Measurements from ENCODE around the gene AKAP12. TPM values are rescaled to one million over a fixed set of nuclear protein-coding genes. Genes with fewer than 3 reads are reported as not detected.

The AKAP12 gene
- total RNA-seq, 2 donors from 2014 or later: 4.7 TPM; not detected in 1

DNA sequence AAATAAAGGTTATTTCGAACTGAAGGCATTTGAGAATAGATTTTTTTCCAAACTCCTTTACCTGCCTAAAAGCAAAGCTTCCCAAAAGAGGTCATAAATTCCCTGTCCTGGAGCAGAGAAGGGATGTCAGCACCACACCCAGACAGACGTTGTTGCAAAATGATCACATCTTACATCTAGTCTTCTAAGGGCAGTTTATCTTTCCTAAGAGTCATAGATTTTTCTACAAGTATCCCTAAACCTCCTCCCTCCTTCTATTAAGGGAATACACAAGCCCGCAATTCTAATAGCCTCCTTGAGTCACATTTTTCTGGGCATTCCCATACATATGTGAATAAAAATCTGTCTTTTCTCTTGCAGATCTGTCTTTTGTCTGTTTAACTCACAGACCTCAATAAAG lies 20.6 kb upstream of the AKAP12 start:
- ATAC-seq (no peak), DNase-seq (ENCODE audit: low spot score) (no peak)
- Mint-ChIP-seq H3K4me1 (ENCODE audit: low read depth in 2 of 2) (no peaks in the 10 kb centered on the region), H3K36me3 (no peaks in the 10 kb centered on the region), H3K9me3 (no peaks in the 10 kb centered on the region), H3K27ac (no peak overlapping the region), H3K4me3 (no peak overlapping the region), H3K27me3 (peaks cover 3 to 15% of the 10 kb centered on the region in 2 donors)

DNA sequence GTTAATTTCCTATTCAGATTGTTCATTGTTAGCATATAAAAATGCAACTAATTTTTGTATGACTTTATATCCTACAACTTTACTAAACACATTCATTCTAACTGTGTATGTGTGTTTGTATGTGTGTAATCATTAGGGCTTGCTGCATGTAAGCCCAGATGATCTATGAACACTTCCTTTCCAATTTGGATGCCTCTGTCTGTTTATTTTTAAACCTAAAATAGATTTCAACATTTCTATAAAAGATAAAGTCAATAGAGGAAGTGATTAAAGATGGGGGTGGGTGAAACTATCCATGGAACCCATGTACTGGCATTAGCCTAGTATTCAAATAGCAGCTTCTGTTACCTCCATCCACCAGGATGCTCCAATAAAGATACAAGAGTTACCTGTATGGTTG lies 15.7 kb upstream of the AKAP12 start:
- no peaks in the 10 kb centered on the region for H3K36me3 Mint-ChIP-seq
- H3K27ac Mint-ChIP-seq: no peak overlapping the region
- H3K9me3 Mint-ChIP-seq: no peaks in the 10 kb centered on the region
- no peaks in the 10 kb centered on the region for H3K4me1 Mint-ChIP-seq (ENCODE audit: low read depth in 2 of 2)
- peaks cover 0 to 3% of the 10 kb centered on the region in 2 donors for H3K27me3 Mint-ChIP-seq
- ATAC-seq (no peak), DNase-seq (ENCODE audit: low spot score) (no peak)
- no peak overlapping the region for H3K4me3 Mint-ChIP-seq

DNA sequence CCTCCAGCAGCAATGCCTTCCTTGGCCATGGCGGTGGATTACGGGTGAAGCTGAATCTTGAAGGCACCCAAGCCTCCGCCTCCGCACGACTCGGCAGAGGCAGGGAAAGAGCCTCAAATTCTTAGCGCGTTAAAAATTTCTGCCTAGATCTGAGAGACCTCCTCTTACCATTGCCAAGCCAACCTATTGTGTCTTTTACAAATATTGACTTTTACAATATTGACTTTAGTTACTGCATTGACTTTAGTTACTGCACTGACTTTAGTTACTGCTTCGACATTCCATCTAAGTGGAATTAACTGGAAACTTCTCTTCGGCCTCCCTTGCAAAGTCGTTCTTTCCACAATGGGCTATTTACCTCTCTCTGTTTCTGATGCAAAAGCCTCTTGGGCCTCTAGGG lies 13.8 kb upstream of the AKAP12 start:
- peaks cover 0 to 4% of the 10 kb centered on the region in 2 donors for H3K4me1 Mint-ChIP-seq (ENCODE audit: low read depth in 2 of 2)
- no peak overlapping the region for H3K27ac Mint-ChIP-seq
- DNase-seq (ENCODE audit: low spot score) (no peak), ATAC-seq (no peak)
- H3K27me3 Mint-ChIP-seq: peaks cover 0 to 3% of the 10 kb centered on the region in 2 donors
- no peaks in the 10 kb centered on the region for H3K9me3 Mint-ChIP-seq
- H3K36me3 Mint-ChIP-seq: no peaks in the 10 kb centered on the region
- no peak overlapping the region for H3K4me3 Mint-ChIP-seq

DNA sequence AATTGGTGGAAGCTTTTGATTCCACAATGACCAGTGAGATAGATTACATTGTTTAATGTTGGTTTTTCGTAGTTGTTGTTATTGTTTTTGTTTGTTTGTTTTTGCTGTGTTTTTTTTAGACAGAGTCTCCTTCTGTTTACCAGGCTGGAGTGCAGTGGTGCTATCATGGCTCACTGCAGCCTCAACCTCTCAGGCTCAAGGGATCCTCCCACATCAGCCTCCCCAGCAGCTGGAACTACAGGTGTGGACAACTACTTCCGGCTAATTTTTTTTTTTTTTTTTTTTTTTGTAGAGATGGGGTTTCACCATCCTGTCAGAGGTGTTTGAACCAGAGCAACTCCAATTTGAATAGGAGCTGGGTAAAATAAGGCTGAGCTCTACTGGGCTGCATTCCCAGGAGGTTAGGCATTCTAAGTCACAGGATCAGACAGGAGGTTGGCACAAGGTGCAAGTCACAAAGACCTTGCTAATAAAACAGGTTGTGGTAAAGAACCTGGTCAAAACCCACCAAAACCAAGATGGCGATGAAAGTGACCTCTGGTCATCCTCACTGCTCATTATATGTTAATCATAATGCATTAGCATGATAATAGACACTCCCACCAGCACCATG lies 10.9 kb upstream of the AKAP12 start:
- H3K9me3 Mint-ChIP-seq: no peaks in the 10 kb centered on the region
- no peak overlapping the region for H3K27ac Mint-ChIP-seq
- H3K4me1 Mint-ChIP-seq (ENCODE audit: low read depth in 2 of 2): peaks cover 0 to 4% of the 10 kb centered on the region in 2 donors
- H3K27me3 Mint-ChIP-seq: peaks cover 6 to 11% of the 10 kb centered on the region in 2 donors
- DNase-seq (ENCODE audit: low spot score) (no peak), ATAC-seq (no peak)
- no peaks in the 10 kb centered on the region for H3K36me3 Mint-ChIP-seq
- no peak overlapping the region for H3K4me3 Mint-ChIP-seq

DNA sequence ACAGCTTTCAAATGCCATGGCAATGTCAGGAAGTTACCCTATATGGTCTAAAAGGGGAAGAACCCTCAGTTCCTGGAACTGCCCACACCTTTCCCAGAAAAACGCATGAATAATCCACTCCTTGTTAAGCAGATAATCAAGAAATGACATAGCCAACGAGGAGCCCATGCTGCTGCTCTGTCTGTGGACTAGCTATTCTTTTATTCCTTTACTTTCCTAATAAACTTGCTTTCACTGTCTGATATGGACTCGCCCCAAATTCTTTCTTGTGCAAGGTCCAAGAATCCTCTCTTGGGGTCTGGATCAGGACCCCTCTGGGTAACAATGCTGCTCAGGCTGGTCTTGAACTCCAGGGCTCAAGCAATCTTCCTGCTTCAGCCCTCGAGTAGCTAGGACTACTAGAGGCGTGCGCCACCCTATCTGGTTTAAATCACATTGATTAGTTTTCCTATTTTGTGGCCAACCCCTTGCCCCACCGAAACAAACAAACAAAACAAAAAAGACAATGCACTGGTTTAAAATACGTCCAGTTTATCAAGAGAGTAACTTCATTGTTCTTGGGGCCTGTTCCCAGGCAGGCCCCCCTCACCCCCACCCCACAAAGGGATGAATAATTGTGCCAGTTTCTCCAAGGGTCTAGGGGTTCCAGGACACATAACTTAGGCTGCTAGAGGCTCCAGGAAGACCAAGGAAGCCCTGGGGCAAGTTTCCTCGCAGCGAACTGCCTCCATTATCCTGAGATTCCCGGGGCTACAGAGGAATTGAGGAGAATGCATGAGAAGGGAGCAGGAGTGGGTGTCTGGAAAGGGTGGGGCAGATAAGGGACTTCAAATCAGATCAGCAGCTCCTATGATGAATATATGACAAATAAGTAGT lies 10.1 kb upstream of the AKAP12 start:
- Mint-ChIP-seq H3K36me3 (no peaks in the 10 kb centered on the region), H3K9me3 (no peaks in the 10 kb centered on the region), H3K4me1 (ENCODE audit: low read depth in 2 of 2) (peaks cover 0 to 4% of the 10 kb centered on the region in 2 donors), H3K4me3 (no peak overlapping the region), H3K27me3 (peaks cover 6 to 16% of the 10 kb centered on the region in 2 donors), H3K27ac (no peak overlapping the region)
- ATAC-seq (peak in 1 of 2 donors; percentile 70), DNase-seq (ENCODE audit: low spot score) (no peak)

DNA sequence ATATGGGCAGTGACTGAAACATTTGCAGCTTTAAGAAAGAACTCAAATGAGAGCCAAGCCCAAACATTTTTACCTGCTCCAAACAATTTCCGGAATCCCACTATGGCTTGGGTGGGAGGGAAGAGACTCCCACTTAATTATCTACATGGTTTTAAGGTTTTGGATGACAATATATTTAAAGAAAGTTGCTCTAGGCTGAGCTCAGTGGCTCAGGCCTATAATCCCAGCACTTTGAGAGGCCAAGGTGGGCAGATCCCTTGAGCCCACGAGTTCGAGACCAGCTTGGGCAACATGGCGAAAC lies 9.5 kb upstream of the AKAP12 start:
- Mint-ChIP-seq H3K4me1 (ENCODE audit: low read depth in 2 of 2) (peaks cover 0 to 4% of the 10 kb centered on the region in 2 donors), H3K27me3 (peaks cover 3 to 16% of the 10 kb centered on the region in 2 donors), H3K4me3 (no peak overlapping the region), H3K36me3 (no peaks in the 10 kb centered on the region), H3K27ac (no peak overlapping the region), H3K9me3 (no peaks in the 10 kb centered on the region)
- DNase-seq (ENCODE audit: low spot score) (no peak), ATAC-seq (no peak)

DNA sequence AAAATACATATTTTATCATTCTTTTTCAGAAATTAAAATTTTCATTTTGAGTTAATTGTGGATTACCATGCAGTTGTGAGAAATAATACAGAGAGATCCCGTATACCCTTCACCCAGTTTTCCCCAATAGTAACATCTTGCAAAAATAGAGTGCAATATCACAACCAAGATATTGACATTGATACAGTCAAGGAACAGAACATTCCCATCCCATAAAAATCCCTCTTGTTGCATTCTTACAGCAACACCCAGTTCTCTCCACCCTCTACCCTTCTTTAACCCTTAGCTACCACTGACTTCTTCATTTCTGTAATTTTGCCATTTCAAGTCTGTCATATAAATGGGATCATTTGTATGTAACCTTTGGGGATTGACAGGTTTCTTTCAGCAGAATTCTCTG lies 6.9 kb upstream of the AKAP12 start:
- Mint-ChIP-seq H3K9me3 (no peaks in the 10 kb centered on the region), H3K4me3 (no peak overlapping the region), H3K36me3 (no peaks in the 10 kb centered on the region), H3K27ac (no peak overlapping the region), H3K27me3 (peaks cover 8 to 24% of the 10 kb centered on the region in 2 donors), H3K4me1 (ENCODE audit: low read depth in 2 of 2) (peaks cover 0 to 4% of the 10 kb centered on the region in 2 donors)
- ATAC-seq (no peak), DNase-seq (ENCODE audit: low spot score) (no peak)

DNA sequence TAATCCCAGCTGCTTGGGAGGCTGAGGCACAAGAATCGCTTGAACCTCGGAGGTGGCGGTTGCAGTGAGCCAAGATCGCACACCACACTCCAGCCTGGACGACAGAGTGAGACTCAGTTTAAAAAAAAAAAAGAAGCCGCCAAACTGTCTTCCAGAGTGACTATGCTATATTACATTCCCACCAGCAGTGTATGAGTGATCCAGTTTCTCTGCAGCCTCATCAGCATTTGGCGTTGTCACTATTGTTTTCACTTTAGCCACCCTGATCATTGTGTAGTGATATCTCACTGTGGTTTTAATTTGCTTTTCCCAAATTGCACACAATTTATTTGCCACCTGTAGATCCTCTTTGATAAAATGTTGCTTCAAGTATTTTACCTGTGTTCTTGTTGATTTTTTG lies 6.0 kb upstream of the AKAP12 start:
- no peaks in the 10 kb centered on the region for H3K36me3 Mint-ChIP-seq
- peaks cover 11 to 31% of the 10 kb centered on the region in 2 donors for H3K27me3 Mint-ChIP-seq
- H3K4me3 Mint-ChIP-seq: no peak overlapping the region
- peaks cover 0 to 4% of the 10 kb centered on the region in 2 donors for H3K4me1 Mint-ChIP-seq (ENCODE audit: low read depth in 2 of 2)
- H3K27ac Mint-ChIP-seq: no peak overlapping the region
- no peaks in the 10 kb centered on the region for H3K9me3 Mint-ChIP-seq
- ATAC-seq (no peak), DNase-seq (ENCODE audit: low spot score) (no peak)

DNA sequence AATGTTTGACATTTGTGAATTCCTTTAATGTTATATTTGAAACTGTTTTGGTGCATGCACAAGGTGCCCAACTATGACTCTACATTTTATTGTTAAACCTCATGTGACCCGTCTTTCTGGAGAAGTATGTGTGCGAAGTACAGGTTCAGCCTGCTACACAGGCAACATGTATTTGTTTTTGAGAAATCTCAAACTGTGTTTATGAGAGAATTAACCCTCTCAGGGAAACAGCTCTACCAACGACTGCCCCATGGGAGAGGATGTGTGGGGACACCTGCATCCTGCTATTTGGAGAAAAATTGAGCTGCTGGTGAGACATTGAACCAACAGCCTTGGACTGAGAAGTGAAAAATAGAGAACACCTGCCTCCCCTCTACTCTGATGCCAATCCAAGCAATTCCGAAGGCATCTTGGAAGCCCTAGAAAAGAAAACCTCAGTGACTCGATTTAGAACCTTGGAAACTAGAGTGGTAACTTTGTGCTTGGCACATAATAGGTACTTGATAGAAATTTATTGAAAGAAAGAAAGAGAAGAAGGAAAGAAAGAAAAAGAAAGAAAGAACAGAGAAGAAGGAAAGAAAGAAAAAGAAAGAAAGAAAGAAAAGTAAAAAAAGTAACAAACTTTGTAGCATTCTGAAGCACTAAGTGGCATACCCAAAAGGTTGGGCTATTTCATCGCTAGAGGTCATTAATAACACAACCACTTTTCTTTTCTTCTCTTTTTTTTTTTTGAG lies 2.9 kb upstream of the AKAP12 start:
- ATAC-seq (no peak), DNase-seq (ENCODE audit: low spot score) (no peak)
- Mint-ChIP-seq H3K27ac (no peak overlapping the region), H3K36me3 (no peaks in the 10 kb centered on the region), H3K4me1 (ENCODE audit: low read depth in 2 of 2) (no peaks in the 10 kb centered on the region), H3K27me3 (peaks cover 19 to 45% of the 10 kb centered on the region in 2 donors), H3K4me3 (no peak overlapping the region), H3K9me3 (no peaks in the 10 kb centered on the region)

DNA sequence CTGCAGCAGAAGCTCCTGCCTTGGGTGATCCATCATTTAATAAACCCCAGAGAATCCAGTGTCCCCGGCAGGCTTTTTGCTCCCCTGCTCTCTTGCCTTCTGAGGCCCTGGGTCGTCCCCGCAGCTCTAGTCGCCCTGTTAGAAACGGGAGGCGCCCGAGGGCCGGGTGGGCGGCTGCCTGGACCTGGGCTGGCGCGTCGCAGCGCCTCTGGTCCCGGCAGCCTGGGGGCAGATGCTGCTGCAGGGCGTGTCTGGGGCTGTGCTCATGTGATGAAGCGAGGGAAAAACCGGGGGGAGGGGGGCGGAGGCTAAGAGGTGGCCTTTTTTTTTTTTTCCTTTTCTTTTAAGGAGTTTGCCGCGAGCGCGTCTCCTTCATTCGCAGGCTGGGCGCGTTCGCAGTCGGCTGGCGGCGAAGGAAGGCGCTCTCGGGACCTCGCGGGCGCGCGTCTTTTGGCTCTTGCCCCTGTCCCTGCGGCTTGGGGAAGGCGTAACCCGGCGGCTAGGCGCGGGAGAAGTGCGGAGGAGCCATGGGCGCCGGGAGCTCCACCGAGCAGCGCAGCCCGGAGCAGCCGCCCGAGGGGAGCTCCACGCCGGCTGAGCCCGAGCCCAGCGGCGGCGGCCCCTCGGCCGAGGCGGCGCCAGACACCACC lies 394 bp downstream of the AKAP12 start:
- Mint-ChIP-seq H3K36me3 (peaks cover 5% of the 10 kb centered on the region), H3K9me3 (no peaks in the 10 kb centered on the region), H3K4me1 (ENCODE audit: low read depth in 2 of 2) (no peaks in the 10 kb centered on the region), H3K27me3 (peaks cover 37 to 57% of the 10 kb centered on the region in 2 donors), H3K4me3 (peak overlapping the region; percentile 36), H3K27ac (no peak overlapping the region)
- no peak for DNase-seq (ENCODE audit: low spot score)
- ATAC-seq: peak; percentile 43 to 69

DNA sequence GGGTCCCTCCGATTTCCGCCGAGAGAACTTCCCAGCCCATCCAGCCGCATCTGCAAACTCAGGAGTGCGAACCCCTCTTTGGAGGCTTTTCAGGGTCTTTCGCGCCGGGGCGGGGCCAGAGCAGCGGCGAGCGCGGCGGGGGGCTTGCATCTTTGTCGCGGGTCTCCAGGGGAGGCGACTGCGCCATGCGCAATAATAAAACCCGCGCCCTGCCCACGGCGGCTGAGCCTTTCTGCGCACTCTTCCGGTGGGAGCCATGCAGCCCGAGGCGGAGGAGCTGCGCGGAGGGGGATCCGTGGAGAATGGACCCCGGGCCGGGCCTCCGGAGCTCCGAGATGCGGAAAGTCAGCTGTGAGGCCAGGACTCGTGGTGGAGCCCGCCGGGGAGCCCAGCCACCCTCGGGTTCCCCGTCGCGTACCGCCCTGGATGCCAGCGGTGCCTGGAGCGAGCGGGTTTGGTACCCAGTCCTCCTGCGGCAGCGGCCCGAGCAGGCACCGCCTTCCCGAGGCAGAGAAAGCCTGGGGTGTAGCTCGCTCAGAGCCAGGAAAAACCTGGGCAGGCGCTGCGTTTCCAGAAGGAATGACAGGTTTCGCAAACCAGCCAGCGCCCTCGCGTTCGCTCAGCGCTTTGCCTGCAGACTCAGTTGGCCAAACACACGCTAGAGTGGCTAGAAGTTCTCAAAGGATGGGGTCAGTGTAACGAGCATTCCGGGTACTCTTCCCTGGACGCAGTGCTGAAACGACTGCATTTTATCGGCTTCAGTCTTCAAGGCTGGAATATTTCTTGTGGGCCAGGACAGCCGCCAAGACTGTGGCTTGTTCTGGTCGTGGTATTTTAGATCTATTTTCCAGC lies 1.2 kb downstream of the AKAP12 start:
- no peak overlapping the region for H3K27ac Mint-ChIP-seq
- H3K9me3 Mint-ChIP-seq: no peaks in the 10 kb centered on the region
- ATAC-seq: peak in 1 of 2 donors; percentile 17
- H3K4me3 Mint-ChIP-seq: peak overlapping the region; percentile 53
- DNase-seq (ENCODE audit: low spot score): no peak
- H3K4me1 Mint-ChIP-seq (ENCODE audit: low read depth in 2 of 2): no peaks in the 10 kb centered on the region
- peaks cover 37 to 57% of the 10 kb centered on the region in 2 donors for H3K27me3 Mint-ChIP-seq
- peaks cover 5% of the 10 kb centered on the region for H3K36me3 Mint-ChIP-seq

DNA sequence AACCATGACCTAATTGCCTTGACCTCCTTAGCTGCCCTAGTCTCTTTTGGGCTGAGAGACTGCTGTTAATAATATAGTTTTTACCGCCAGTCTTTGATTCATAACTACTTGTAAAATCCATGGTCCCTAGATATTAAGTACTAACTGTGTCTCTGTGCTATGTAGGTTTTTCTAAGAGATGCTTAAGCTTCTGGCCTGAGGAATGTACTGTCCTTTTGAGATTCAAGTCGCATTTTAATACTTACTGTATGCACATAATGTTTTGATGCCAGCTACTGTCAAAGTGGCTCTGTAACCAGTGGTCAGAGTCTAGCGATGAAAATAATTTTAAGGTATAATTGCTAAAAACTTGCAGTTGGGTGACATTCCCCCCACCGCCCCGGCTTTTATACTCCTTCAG lies 2.1 kb downstream of the AKAP12 start:
- Mint-ChIP-seq H3K9me3 (no peaks in the 10 kb centered on the region), H3K27me3 (peaks cover 37 to 53% of the 10 kb centered on the region in 2 donors), H3K4me1 (ENCODE audit: low read depth in 2 of 2) (no peaks in the 10 kb centered on the region), H3K36me3 (peaks cover 5% of the 10 kb centered on the region), H3K27ac (no peak overlapping the region), H3K4me3 (peak overlapping the region; percentile 53)
- ATAC-seq: no peak
- no peak for DNase-seq (ENCODE audit: low spot score)

DNA sequence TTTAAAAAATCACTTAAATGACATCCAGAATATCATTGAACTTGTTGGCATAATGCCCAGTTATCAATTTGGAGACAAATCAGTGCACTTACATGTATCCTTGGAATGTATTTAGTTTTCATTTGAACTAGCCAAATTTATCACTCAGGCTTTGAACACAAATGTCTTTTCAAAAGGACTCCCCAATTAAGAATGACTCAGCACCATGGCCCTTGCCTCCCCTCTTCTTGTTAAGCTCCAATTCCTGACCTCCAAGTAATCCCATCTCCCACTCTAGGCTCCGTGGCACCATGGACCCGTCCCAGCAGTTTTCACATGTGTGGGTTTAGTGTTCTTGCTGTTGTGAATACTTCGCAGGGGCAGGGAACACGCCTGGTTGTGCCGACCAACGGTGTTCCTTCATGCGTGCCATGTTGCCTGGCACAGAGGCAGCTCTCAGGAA lies 2.7 kb downstream of the AKAP12 start:
- Mint-ChIP-seq H3K27ac (no peak overlapping the region), H3K4me1 (ENCODE audit: low read depth in 2 of 2) (no peaks in the 10 kb centered on the region), H3K36me3 (peaks cover 5% of the 10 kb centered on the region), H3K27me3 (peaks cover 35 to 48% of the 10 kb centered on the region in 2 donors), H3K4me3 (peak overlapping the region; percentile 45), H3K9me3 (no peaks in the 10 kb centered on the region)
- ATAC-seq (no peak), DNase-seq (ENCODE audit: low spot score) (no peak)

Measured in natural killer cell treated with Interleukin-12 subunit alpha and Interleukin-12 subunit beta and Interleukin-15 and Interleukin-18, amount 100 ng/mL, for 72 hours (primary cell).